HG03066 (cell line): ENCODE measurements around the gene FUT3.
"Not testable (repeated sequence)": the region's sequence is repeated elsewhere in the genome, so short reads cannot be mapped to it uniquely, and the experiment has no call there.

Source experiments
- ATAC-seq: cut with Tn5 transposase; IDR thresholded peaks from one replicate; pipeline ENCODE4 v1.9.1; 2021; ENCODE audit warnings: low read depth; ENCODE audit not compliant: unreplicated experiment

The FUT3 gene

DNA sequence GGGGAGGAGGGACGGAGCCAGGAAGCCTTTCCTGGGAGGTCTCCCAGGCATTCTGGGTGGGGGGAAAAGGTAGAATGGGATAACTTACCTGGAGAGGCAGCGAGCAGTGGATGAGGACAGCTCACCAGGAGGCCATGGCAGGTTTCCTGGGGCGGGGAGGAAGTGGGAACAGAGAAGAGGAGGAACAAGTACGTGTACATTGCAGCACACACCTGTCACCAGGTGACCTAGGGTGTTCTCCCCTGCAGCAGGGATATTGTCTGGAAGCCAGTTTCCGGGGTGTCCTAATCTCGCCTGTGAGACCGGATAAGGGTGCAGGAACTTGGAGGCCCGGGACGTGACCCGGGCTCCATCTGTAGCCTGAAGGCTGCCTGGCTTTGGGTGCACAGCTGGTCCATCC, at the start of gene FUT3:
TSS of gene FUT3 (minus strand) at position 148 of the 400 bp plus-strand sequence.
- no peak for ATAC-seq

DNA sequence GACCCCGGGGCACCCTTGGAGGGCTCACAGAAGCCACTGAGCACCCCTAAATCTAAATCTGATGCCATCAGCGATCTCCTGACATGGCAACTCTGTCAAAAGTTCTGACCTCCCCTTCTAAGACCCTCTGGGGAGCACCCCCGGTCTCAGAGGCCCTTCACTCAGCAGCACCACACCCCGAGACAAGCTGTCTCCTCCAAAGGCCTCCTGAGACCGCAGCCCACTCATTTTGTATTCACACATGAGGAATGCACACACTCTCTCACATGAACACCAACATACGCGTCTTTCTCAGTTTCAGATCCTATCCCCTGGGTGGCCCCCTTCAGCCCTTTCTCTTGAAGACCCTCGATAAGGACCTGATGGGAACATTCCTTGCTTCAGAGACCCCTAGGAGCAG, 49.7 kb upstream of the FUT3 start:
- ATAC-seq: no peak

DNA sequence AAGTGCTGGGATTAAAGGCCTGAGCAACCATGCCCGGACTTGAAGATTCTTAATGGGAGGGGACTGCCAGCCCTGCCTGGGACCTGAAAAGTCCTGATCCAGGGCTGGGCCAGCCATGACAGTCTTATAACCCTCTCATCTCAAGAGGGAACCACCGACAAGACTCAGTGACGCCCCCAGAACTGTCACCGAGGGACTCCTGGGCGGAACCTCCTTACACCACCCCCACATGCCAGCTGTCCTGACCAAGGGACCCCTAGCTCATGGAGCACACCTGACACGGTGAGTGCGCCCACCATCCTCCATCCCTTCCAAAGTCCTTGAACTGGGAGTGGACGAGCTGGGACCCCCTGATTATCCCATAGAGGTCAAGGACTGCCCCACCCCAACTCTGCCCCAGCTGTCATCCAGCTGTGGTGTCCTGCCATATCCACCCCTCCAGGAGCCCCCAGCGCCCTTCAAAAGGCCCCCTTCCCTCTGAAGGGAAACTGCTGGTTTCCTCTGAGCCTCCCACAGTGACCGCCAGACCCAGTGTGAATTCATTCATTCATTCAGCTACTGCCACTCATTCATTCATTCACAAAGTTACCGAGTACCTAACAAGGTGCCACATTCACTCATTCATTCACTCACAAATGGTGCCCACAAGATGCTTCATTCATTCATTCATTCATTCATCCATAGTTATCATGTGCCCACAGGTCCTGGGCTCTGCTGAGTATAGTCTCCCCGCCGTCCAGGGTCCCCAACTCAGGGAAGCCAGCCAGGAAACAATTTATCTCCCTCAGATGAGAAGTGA, 48.7 kb upstream of the FUT3 start:
- no peak for ATAC-seq

DNA sequence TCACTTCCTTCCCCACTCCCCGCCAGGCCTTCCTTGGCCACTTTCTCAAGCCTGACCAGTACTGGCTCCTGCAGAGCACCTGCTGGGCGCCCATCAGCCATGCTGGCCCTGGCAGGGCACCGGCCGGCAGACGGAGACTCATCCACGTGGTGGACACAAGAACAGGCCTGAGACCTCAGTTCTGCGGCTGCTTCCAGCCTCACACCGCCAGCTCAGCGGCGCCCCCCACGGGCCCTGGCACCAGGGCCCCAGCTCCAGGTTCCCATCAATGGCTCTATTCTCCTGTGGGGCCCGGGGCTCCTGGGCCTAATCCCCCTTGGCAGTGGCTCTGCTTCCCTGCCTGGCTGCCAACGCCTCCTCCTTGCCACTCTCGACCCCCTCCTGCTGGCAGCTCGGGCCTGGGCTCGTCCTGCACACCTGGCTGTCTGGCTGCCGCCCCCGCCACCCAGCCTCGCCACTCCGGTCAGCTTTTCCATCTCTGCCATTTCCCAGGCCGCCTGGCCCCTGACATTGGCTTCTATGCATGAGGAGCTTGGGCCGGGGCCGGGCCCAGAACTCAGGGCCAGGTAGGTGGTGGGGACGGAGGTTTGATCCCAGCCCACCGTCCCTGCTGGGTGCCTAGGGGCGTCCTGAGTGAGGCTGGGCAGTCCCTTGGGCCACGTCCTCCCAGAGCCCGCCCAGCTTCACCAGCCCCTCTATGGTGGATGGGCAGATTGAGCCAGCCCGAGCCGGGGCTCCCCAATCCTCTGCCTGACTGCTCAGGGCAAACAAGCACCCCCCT, 46.1 kb upstream of the FUT3 start:
- no peak for ATAC-seq

DNA sequence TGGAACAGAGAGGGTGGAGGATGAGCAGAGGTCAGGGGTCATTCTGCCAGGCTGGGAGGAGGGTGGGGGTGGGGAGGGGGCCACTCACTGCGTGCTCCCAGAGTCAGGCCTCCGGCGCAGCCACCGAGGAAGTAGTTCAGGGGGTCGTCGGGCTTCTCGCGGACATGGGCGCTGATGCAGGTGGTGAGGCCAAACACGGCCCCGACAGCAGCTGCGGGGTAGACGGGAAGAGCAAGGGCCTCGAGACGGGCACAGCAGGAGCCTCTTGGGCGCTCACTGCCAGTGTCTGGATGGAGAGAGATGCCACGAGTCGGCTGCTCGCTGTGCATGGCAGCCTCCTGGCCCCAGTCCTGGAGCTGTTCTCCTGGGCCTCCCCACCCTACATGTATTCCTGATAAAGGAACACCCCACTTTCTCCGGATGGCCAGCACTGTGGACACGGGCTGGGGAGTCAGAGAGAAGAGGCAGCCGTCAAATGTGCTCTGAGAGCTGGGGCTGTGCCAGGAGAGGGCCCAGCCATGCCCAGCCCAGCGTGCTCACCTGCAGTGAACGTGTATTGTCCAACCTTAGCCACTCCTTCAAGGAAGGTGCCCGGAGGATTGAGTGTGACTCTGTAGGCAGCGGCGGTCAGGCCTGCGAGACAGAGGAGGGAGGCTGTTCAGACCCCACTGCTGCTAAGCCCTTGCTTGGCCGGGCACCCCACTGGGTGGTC, 45.3 kb upstream of the FUT3 start:
- no peak for ATAC-seq

DNA sequence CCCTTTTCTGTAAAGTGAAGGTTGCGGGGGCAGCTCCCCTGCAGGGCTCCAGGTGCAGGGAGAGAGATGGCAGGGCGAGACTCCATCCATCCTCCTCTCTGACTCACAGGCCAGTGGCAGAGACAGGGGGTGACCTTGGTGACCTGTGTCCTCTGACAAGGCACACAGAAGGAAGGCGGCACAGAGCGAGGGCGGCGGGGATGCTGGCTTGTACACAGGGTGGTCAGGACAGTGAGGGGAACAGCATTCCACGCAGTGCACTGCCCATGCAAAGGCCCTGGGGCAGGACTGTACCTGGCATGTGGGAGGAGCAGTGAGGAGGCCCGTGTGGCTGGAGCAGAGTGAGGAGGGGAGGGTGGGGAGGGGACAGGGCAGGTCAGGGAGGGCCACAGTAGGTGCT, 44.6 kb upstream of the FUT3 start:
- no peak for ATAC-seq

DNA sequence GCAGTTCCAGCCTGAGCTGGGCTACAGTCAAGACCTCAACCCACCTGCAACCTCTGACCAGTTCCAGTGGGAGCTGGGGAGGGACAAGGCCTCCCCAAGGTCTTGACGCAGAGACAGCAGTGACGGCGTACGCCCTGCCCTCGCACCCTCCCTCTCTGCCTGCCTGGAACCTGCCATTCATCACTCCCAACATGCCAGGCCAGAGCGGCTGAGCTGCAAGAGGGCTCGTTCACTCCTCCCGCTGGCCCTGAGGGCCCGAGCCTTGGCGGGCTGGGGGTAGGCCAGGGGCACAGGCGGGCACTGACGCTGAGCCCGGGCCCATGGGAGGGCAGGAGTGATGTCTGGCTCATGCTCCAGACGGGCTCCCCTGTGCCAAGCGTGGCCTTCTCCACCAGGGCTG, 44.2 kb upstream of the FUT3 start:
- ATAC-seq: no peak

DNA sequence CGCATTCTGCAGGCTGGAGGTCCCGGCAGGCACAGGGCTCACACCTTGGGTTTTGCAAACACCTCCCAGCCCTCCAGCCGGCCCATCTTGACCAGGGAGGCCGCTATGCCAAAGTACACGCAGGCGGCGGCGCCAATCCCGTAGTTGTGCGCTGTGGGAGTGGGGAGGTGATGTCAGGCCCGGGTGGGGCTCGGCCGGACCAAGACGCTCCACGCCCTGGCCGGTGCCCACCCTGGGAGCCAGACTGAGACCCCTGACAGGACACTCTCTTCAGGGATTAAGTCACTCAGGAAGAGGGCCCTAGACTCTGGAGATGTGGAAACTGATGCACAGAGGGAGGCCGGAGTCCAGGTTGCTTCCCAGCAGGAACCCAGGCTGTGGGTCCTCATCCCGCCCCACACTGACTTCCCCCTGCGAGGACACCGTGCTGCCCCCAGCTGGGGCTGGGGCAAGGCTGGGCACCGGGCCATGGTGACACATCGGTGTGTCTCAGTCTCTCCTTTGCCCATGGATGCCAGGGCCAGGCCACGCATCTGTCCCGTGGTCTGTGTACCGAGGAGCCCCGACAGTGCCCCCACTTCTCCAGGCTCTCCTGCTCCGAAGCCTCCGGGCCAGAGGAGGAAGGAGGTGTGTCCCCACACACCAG, 43.6 kb upstream of the FUT3 start:
- no peak for ATAC-seq

DNA sequence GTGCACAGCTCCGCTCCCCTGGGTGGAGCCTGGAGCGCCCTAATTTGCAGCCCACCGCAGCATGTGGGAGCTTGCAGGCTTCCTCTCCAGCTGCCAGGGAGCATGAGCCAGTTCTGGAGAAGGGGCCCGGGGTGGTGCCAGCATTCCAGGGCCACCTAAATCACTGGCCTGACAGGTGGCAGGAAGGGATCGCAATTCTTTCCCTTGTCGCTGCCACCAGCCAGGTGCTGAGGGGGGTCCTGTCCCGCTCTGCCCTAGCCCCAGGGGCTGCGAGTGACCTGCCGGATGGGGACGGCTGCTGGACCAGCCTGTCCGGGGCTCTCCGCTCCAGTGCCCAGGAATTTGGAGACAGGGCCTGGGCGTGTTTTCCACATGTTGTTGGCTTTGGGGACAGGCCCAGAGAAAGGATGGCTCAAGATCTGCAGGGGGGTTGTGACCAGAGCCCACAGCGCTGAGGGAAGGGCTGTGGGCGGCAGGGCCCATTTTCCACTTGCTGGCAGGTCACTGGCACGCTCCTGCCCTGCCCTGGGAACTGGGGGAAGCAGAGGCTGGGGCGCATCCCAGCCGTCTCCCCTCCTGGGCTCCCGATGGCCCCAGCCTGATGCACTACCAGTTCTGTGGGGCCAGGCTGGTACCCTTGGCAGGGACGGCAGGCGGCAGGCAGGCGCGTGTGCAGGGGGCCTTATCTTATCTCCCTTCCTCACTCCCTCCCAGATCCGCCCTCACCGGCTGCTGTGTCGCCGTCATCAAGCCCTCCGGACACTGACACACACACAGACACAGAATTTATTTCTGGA, 42.9 kb upstream of the FUT3 start:
- no peak for ATAC-seq

DNA sequence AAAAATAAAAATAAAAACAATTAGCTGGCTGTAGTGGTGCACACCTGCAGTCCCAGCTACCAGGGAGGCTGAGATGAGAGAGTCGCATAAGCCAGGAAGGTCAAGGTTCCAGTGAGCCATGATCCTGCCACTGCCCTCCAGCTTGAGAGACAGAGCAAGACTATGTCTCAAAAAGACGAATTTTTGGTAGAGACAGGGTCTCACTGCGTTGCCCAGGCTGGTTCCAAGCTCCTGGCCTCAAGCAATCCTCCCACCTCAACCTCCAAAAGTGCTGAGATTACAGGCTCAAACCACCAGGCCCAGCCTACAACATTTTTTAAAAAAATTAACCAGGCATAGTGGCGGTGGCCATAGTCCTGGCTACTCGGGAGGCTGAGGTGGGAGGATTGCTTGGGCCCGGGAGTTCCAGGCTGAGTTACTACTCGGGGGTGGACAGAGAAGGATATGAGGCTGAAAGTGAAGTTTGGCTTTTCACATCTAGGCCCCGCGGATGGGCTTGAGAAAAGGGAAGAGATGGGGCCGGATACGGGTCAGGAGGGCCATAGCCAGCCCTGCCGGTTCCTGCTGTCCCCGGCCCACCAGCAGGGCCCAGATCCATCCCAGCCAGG, 42.2 kb upstream of the FUT3 start:
- ATAC-seq: no peak

DNA sequence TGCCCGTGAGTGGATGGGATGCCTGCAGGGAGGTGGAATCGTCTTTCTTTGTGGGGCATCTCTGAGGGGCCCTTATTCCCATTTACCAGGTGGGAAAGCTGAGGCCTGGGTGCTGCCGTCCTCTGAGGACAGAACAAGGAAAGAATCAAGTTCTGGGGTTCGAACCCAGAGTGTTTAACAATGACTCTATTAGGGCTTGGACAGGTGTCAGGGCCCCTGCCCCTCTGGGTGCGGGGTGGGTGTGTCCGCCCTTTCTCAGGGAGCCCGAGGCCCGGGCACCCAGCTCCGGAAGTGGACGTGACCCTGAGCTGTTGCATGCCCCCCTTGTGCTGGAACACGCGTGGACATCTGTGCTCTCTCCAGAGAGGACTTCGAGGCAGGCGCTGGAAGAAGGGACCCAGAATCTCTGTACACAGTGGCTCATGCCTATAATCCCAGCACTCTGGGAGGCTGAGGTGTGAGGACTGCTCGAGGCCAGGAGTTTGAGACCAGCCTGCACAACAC, 41.6 kb upstream of the FUT3 start:
- no peak for ATAC-seq

DNA sequence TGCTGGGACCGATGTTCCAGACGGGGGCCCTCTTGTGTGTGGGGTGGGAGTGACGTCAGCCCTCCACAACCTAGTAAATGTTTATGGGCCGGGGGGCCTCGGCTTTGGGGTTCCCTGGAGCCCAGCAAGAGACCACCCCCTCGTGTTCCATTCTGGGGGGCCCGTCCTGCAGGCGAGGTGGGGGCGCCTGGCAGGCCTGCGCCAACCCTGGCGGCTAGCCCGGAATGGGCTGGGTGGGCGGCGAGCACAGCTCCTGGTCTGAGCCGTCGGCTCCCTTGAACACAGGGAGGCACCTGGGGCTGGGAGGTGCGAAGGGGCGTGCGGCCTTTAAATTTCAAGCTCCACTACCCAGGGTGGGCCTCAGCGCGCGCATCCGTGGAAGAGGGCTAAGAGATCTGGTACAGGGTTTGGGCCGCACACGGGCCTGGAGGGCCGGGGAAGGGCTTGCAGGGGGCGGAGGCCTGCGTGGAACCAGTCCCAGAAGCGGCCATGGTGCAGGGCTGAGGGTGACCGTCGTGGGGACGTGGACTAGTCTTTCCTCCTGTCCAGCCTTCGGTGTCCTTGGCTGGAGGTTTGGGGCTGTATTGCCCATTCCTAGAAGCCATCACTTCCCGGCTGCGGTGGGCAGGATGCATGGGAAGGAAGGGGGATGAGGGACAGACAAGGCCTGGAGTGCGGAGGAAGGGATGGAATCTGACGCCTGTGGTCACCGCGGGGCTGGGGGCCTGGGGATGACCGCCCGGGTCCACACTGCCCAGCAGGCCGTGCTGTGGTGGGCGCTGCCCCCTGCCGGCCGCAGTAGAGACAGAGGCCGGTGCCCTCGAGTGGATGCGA, 40.9 kb upstream of the FUT3 start:
- ATAC-seq: no peak

DNA sequence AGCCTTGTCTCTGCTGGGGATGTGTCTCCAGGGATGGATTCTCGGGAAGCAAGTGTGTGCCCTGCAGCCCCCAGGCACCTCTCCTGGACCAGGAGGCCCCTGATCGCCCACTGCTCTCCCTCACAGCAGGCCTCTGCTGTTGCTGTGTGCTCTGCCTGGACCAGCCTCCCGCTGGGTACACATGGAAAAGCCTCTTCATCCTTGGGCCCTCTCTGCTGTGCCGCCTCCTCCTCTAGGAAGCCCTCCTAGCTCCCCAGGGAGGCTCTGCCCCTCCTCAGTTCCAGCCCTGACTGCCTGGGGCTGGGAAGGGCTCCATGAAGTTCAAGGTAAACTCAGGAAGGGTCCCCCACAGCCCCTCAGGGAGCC, 40.3 kb upstream of the FUT3 start:
- ATAC-seq: no peak

DNA sequence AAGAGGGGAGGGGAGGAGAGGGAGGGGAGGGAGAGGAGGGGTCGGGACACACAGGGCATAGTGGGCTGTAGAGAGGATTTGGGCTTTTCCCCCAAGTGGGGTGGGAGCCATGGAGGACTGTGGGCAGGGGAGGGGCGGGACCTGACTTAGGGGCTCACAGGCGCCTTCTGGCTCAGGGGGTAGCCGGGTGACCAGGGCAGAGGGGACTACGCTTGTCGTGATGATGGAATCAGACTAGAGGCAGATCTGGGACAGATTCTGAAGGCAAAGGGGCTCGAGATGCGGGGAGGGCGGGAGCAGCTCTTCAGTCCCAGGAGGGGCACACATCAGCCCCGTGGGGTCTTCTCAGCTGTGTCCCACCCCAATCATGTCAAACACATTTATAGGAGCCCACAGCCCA, 38.9 kb upstream of the FUT3 start:
- no peak for ATAC-seq

DNA sequence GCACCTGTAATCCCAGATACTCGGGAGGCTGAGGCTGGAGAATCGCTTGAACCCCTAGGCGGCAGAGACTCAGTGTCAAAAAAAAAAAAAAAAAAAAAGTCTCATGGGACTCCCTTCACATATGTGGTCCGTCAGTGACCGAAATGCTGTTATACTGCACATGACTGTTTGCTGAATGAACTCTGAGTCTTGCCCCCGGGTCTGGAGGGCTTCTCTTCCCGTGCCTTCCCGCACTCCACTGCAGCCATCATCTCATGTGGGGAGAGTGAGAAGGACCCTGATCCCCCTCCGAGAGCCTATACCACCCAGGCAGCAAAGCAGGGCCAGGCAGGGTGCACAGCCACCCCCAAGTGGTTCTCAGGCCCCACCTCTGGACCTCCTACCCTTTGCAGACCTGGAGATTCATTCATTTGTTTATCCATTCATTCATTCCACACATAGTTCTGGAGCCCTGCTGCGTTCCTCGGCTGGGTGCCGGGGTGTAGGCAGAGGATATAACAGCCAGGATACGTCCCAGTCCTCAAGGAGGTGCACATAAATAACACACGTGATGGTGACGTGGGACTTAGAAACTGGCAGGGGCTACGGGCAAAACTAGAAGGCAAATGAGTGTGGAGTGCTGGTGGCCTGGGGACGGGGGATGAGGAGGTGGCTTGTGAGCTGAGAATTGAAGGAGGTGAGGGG, 38.2 kb upstream of the FUT3 start:
- no peak for ATAC-seq

DNA sequence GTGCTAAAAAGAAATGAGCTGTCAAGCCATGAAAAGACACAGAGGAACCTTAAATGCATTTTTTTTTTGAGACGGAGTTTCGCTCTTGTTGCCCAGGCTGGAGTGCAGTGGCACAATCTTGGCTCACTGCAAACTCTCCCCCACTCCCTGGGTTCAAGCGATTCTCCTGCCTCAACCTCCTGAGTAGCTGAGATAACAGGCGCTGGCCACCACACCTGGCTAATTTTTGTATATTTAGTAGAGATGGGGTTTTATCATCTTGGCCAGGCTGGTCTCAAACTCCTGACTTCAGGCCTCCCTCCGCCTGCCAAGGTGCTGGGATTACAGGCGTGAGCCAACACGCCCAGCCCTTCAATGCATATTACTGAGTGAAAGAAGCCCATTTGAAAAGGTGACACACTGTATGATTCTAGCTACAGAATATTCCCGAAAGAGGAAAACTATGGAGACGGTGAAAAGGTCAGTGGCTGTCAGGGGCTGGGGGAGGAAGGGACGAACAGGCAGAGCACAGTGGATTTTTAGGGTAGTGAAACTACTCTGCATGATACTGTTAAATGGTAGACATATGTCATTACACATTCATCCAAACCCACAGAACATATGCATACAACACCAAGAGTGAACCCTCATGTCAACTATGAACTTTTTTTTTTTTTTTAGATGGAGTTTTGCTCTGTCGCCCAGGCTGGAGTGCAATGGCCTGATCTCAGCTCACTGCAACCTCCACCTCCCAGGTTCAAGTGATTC, 33.0 kb upstream of the FUT3 start:
- not testable (repeated sequence) for ATAC-seq

DNA sequence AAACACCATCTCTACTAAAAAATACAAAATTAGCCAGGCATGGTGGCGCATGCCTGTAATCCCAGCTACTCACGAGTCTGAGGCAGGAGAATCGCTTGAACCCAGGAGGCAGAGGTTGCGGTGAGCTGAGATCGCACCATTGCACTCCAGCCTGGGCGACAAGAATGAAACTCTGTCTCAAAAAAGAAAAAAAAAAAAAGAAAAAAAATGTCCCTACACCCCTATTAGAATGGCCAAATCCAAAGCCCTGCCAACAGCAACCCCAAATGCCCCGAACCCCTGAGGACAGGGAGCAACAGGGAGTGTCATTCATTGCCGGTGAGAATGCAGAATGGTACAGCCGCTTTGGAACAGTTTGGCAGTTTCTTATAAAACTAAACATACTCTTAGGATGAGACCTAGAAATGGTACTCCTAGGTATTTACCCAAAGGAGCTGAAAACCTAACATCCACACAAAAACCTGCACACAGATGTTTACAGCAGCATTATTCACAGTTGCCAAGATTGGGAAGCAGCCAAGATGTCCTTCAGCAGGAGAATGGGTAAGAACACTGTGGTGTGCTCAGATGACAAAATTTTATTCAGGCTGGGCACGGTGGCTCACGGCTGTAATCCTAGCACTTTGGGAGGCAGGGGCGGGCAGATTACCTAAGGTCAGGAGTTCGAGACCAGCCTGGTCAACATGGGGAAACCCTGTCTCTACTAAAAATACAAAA, 32.1 kb upstream of the FUT3 start:
- not testable (repeated sequence) for ATAC-seq
